C4-2B (cell line): ENCODE measurements around the gene REV3L.

Experiments used
- H3K27ac ChIP-seq: fragments of 450-650 bp; 2 replicates; pipeline ENCODE4 v1.5.1; 2017
- CTCF ChIP-seq: fragments of 450-650 bp; conservative IDR thresholded peaks from 2 replicates; pipeline ENCODE4 v1.5.1; 2017; ENCODE audit warnings: mild to moderate bottlenecking
- ZFX ChIP-seq: fragments of 450-650 bp; IDR thresholded peaks from 2 replicates; pipeline ENCODE4 v1.6.1; 2017

The REV3L gene

GRCh38 chr6:111444794-111445193 lies 38.2 kb downstream of the REV3L start:
- TF ChIP-seq CTCF (no peak), ZFX (no peak)
- H3K27ac ChIP-seq = no peak overlapping the region

GRCh38 chr6:111441678-111442243 lies 41.3 kb downstream of the REV3L start:
- H3K27ac ChIP-seq = no peak overlapping the region
- TF ChIP-seq CTCF (no peak), ZFX (no peak)

- TF ChIP-seq CTCF = no peak
- TF ChIP-seq ZFX = no peak
- H3K27ac ChIP-seq = no peak overlapping the region
These were observed 43.8 kb downstream of the REV3L start for GRCh38 chr6:111439171-111439570.

GRCh38 chr6:111437573-111437972 lies 45.4 kb downstream of the REV3L start:
- no peak for TF ChIP-seq CTCF
- TF ChIP-seq ZFX = no peak
- no peak overlapping the region for H3K27ac ChIP-seq

- no peak for TF ChIP-seq CTCF
- no peak for TF ChIP-seq ZFX
- H3K27ac ChIP-seq = no peak overlapping the region
These were observed 50.5 kb downstream of the REV3L start for GRCh38 chr6:111432511-111432910.

GRCh38 chr6:111430605-111431376 lies 52.2 kb downstream of the REV3L start:
- no peak overlapping the region for H3K27ac ChIP-seq
- no peak for TF ChIP-seq ZFX
- no peak for TF ChIP-seq CTCF

- no peak overlapping the region for H3K27ac ChIP-seq
- TF ChIP-seq CTCF (no peak), ZFX (no peak)
These were observed 53.4 kb downstream of the REV3L start for GRCh38 chr6:111429571-111429970.
